ENCODE measurements around the gene IPO8. TPM values are rescaled to one million over a fixed set of nuclear protein-coding genes. Genes with fewer than 3 reads are reported as not detected.

Gene IPO8
- total and polyA plus RNA-seq, 2 experiments from 2014 or later, result 10.4 to 29.6 TPM

DNA sequence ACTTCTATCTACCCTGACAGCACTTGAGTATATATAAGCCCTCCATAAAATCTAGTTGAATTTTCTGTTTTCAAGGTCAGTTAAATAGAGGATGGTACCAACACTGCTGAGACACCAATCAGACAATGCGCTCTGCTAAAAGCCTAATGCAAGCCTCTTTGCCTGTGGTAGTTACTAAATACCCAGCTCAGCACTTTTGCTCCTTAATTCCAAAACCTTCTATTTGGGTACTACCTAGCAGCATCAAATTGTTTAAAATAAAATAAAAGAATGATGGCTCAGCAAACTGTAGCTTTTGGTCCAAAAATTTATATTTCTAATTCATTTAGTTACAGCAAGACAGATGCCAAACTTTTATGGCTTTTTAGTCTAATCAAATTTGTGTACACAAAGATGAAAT is 107.9 kb downstream of the IPO8 start:
- Histone ChIP-seq H3K36me3 (no peaks in the 10 kb centered on the region), H3K9me3 (ENCODE audit: low read depth) (no peaks in the 10 kb centered on the region), H3K4me1 (ENCODE audit: low read depth) (no peaks in the 10 kb centered on the region), H3K27me3 (no peaks in the 10 kb centered on the region), H3K27ac (no peak overlapping the region), H3K4me3 (no peak overlapping the region)
- DNase-seq (ENCODE audit: low read depth in 1 of 2, low spot score in 1 of 2), result no peak
- TF ChIP-seq, protein P1, sequence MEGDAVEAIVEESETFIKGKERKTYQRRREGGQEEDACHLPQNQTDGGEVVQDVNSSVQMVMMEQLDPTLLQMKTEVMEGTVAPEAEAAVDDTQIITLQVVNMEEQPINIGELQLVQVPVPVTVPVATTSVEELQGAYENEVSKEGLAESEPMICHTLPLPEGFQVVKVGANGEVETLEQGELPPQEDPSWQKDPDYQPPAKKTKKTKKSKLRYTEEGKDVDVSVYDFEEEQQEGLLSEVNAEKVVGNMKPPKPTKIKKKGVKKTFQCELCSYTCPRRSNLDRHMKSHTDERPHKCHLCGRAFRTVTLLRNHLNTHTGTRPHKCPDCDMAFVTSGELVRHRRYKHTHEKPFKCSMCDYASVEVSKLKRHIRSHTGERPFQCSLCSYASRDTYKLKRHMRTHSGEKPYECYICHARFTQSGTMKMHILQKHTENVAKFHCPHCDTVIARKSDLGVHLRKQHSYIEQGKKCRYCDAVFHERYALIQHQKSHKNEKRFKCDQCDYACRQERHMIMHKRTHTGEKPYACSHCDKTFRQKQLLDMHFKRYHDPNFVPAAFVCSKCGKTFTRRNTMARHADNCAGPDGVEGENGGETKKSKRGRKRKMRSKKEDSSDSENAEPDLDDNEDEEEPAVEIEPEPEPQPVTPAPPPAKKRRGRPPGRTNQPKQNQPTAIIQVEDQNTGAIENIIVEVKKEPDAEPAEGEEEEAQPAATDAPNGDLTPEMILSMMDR (IDR thresholded peaks at IDR 0.05; ENCODE audit: low read depth, low read length), result no peak

DNA sequence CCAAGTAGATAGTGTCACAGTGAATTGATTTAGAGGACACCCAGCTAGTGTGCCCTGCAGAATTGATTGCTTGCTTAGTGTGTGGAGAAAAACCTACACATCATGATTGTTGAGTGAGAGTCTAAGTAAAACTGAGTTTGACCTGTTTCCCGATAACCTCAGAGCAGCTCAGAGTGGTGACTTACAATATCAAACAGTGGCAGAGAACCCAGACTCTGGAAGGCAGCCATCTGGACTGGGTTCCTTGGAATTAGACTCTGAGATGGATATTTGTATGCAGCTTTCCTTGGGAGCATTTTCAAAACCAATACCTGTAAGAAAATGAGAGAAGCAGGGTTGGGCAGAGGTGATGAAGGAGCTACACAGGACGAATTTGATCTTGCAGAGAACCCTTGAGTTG is 109.8 kb downstream of the IPO8 start:
- no peaks in the 10 kb centered on the region for H3K27me3 ChIP-seq
- H3K27ac ChIP-seq, result no peak overlapping the region
- no peaks in the 10 kb centered on the region for H3K4me1 ChIP-seq (ENCODE audit: low read depth)
- DNase-seq (ENCODE audit: low read depth in 1 of 2, low spot score in 1 of 2), result no peak
- H3K36me3 ChIP-seq, result no peaks in the 10 kb centered on the region
- TF ChIP-seq, protein P1 (IDR thresholded peaks at IDR 0.05; ENCODE audit: low read depth, low read length), result no peak
- H3K4me3 ChIP-seq, result no peak overlapping the region
- no peaks in the 10 kb centered on the region for H3K9me3 ChIP-seq (ENCODE audit: low read depth)

DNA sequence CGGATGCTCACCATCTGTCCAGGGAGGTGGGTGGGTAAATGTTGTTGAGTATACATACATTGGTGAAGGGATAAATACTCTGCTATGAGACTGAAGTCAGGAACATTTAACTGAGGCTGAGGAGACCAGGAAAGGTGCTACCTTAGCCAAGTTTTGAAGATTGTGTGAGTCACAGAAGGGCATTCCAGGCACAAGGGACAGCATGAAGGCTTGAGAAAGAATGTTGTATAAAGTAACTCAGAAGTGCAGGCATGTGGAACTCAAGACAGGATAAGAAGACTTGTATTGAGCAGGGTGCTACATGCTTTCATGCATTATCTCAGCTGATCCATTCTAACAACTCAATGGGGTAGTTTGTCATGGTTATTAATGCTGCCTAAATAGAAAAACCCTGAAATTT is 112.7 kb downstream of the IPO8 start:
- DNase-seq (ENCODE audit: low read depth in 1 of 2, low spot score in 1 of 2), result no peak
- Histone ChIP-seq H3K27me3 (no peaks in the 10 kb centered on the region), H3K4me1 (ENCODE audit: low read depth) (no peaks in the 10 kb centered on the region), H3K27ac (no peak overlapping the region), H3K36me3 (no peaks in the 10 kb centered on the region), H3K9me3 (ENCODE audit: low read depth) (no peaks in the 10 kb centered on the region), H3K4me3 (no peak overlapping the region)
- TF ChIP-seq, protein P1 (IDR thresholded peaks at IDR 0.05; ENCODE audit: low read depth, low read length), result no peak

DNA sequence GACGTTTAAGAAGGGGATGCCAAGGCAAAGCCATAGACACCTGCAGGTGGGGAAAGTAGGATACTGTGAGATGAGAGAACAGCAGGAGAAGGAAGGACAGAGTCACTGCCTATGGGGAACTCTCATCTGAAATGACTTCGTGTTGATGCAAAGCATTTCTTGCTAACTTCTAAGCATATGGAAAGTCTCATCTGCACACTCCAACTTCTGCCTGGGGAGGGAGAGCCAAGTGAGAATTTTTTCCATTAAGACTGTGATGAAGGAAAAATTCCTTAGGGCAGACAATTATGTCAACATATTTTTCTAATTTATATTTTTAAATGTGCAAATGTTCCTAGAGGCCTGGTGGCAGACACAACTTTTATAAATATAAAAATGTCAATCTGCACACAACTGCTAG is 115.3 kb downstream of the IPO8 start:
- Histone ChIP-seq H3K27ac (no peak overlapping the region), H3K4me3 (no peak overlapping the region), H3K27me3 (no peaks in the 10 kb centered on the region), H3K36me3 (no peaks in the 10 kb centered on the region), H3K4me1 (ENCODE audit: low read depth) (no peaks in the 10 kb centered on the region), H3K9me3 (ENCODE audit: low read depth) (no peaks in the 10 kb centered on the region)
- TF ChIP-seq, protein P1 (IDR thresholded peaks at IDR 0.05; ENCODE audit: low read depth, low read length), result no peak
- no peak for DNase-seq (ENCODE audit: low read depth in 1 of 2, low spot score in 1 of 2)

Other genes starting within 250 kb of the IPO8 start
- 30.6 and 38.4 TPM in 2 replicates for gene CAPRIN2, start 59.1 kb upstream of the IPO8 start, total RNA-seq
- 26.0 and 34.3 TPM in 2 replicates for gene CAPRIN2, start 59.1 kb upstream of the IPO8 start, polyA plus RNA-seq
- gene TSPAN11, start 230.9 kb upstream of the IPO8 start, total RNA-seq, result 19.4 and 26.1 TPM in 2 replicates
- gene TSPAN11, start 230.9 kb upstream of the IPO8 start, polyA plus RNA-seq, result 11.1 and 13.4 TPM in 2 replicates